Measurements from ENCODE around the gene GOLGA1. TPM values are rescaled to one million over a fixed set of nuclear protein-coding genes. Genes with fewer than 3 reads are reported as not detected.
A peak's percentile ranks its signal among the peaks of the same experiment; 100 is the strongest.

Gene GOLGA1
- total and polyA plus RNA-seq, 12 donors = 13.0 to 30.2 (median 23.0) TPM

DNA sequence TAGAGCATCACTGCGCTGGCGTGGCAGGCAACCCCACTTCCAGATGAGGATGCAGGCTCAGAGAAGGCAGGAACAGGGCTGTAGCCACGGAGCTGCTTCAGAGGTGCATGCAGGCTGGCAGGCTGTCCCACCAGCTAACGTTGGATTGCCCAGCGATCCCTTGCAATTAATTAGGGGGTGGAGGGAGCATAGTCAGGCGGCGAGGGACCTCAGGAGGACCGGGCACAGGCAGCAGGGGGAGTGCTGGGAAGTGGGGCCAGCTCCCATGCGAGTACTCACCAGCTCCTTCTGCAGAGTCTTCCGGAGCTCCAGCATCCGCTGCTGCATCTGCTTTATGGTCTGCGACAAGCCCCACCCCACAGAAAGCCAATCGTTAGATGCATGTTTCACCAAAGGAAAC lies 58.7 kb downstream of the GOLGA1 start:
- DNase-seq = no peak
- Histone ChIP-seq H3K4me3 (no peak overlapping the region), H3K4me1 (replicated peaks in 1 of 2) (peaks cover 13% of the 10 kb centered on the region in 2 donors), H3K27ac (no peak overlapping the region), H3K9me3 (replicated peaks in 1 of 3) (no peaks in the 10 kb centered on the region), H3K27me3 (no peaks in the 10 kb centered on the region), H3K36me3 (replicated peaks in 1 of 2) (peaks cover 0 to 84% of the 10 kb centered on the region in 2 donors)
- TF ChIP-seq POLR2A (IDR thresholded peaks at IDR 0.05) = no peak
- TF ChIP-seq, protein P1, sequence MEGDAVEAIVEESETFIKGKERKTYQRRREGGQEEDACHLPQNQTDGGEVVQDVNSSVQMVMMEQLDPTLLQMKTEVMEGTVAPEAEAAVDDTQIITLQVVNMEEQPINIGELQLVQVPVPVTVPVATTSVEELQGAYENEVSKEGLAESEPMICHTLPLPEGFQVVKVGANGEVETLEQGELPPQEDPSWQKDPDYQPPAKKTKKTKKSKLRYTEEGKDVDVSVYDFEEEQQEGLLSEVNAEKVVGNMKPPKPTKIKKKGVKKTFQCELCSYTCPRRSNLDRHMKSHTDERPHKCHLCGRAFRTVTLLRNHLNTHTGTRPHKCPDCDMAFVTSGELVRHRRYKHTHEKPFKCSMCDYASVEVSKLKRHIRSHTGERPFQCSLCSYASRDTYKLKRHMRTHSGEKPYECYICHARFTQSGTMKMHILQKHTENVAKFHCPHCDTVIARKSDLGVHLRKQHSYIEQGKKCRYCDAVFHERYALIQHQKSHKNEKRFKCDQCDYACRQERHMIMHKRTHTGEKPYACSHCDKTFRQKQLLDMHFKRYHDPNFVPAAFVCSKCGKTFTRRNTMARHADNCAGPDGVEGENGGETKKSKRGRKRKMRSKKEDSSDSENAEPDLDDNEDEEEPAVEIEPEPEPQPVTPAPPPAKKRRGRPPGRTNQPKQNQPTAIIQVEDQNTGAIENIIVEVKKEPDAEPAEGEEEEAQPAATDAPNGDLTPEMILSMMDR (IDR thresholded peaks at IDR 0.05) = no peak
- 75 to 80% (median 77%) methylated on average over 8 to 13 of the region's 13 CpGs for WGBS, 4 donors
- intact Hi-C loops (cut with DNase I) = no loop called here

DNA sequence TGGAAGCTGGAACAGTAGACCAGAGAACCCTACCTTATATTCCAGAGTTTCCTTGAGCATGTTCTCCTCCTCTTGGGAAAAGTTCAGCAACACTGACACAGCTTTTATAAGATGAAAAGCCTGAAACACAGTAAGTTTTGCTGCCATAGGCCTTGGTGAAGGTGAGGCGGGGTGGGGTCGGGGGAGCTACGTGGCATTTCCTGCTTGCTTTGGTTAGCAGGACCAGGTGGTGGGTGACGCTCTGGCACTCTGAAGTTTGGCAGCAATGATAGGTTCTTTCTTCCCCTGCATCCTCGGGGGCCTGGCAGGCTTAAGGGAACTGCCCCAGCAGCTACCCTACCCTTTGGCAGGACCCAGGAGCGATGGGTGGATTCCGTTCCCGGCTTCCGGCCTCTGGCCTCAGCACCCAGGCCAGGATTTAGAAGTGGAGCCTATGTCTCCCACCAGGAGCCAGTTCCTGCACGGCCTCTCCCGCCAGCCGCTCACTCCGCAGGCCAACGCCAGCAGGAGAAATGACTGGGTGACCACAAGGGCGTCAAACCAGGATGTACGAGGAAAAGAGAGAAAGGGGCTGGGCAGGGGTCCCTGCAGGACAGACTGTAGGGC lies 59.6 kb downstream of the GOLGA1 start:
- peaks cover 0 to 90% of the 10 kb centered on the region in 2 donors for H3K36me3 ChIP-seq (replicated peaks in 1 of 2)
- H3K27ac ChIP-seq = no peak overlapping the region
- intact Hi-C loops (cut with DNase I) = no loop called here
- no peak for TF ChIP-seq POLR2A (IDR thresholded peaks at IDR 0.05)
- TF ChIP-seq, protein P1 (IDR thresholded peaks at IDR 0.05) = no peak
- no peak for DNase-seq
- H3K4me1 ChIP-seq (replicated peaks in 1 of 2) = peaks cover 13 to 14% of the 10 kb centered on the region in 2 donors
- H3K27me3 ChIP-seq = no peaks in the 10 kb centered on the region
- H3K4me3 ChIP-seq = no peak overlapping the region
- WGBS, 4 donors = 91 to 96% (median 94%) methylated on average over 15 to 16 of the region's 16 CpGs
- no peaks in the 10 kb centered on the region for H3K9me3 ChIP-seq (replicated peaks in 1 of 3)

DNA sequence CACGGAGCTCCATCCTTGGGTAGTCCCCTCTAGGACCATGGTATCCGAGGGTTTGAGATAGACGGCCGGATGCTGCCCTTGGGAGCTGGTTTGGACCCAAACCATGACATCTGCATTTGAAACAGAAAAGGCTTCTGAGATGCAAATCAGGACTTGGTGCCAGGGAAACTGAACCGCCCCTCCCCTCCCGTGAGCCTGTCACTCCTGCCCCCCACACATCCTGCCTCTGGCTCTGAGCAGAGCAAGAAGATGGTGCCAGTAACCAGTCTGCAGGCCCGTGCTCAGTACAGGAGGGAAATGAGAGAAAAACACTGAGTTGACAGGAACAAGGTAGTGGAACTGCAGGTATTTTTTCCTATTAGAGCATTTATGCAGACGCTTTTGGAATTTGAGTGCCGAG lies 60.4 kb downstream of the GOLGA1 start:
- Histone ChIP-seq H3K4me3 (no peak overlapping the region), H3K27me3 (no peaks in the 10 kb centered on the region), H3K9me3 (replicated peaks in 1 of 3) (no peaks in the 10 kb centered on the region), H3K27ac (no peak overlapping the region), H3K36me3 (replicated peaks in 1 of 2) (peaks cover 0 to 90% of the 10 kb centered on the region in 2 donors), H3K4me1 (replicated peaks in 1 of 2) (peaks cover 13 to 17% of the 10 kb centered on the region in 2 donors)
- TF ChIP-seq POLR2A (IDR thresholded peaks at IDR 0.05) = no peak
- TF ChIP-seq, protein P1 (IDR thresholded peaks at IDR 0.05) = no peak
- WGBS, 4 donors = 68 to 78% (median 75%) methylated on average over 7 to 9 of the region's 9 CpGs
- intact Hi-C loops (cut with DNase I) = no loop called here
- no peak for DNase-seq

DNA sequence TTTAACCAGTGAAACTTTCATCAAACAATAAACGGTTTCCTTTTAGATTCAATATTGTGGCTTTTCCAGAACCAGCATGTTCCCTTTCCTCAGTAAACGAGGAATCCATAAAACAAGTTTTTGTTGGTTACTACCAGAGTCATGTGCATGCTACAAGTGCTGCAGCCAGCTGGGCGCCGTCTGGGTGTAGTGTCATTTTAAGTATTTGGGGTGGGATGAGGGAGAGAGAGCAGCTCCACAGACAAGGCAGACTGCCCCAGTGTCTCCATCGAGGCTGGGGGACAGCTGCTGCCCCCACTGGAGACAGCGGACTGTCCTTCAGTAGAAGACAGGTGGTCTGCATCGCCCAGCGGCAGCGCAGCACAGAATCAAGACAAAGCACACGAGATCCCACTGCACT lies 61.7 kb downstream of the GOLGA1 start:
- 82 to 87% (median 83%) methylated on average over 10 of the region's 10 CpGs for WGBS, 4 donors
- no peaks in the 10 kb centered on the region for H3K9me3 ChIP-seq (replicated peaks in 1 of 3)
- DNase-seq = no peak
- peak overlapping the region in 1 of 5 donors; percentile 4 for H3K27ac ChIP-seq
- TF ChIP-seq, protein P1 (IDR thresholded peaks at IDR 0.05) = no peak
- TF ChIP-seq POLR2A (IDR thresholded peaks at IDR 0.05) = no peak
- no peak overlapping the region for H3K4me3 ChIP-seq
- H3K27me3 ChIP-seq = no peaks in the 10 kb centered on the region
- intact Hi-C loops (cut with DNase I) = no loop called here
- peaks cover 0 to 90% of the 10 kb centered on the region in 2 donors for H3K36me3 ChIP-seq (replicated peaks in 1 of 2)
- H3K4me1 ChIP-seq (replicated peaks in 1 of 2) = peaks cover 13 to 24% of the 10 kb centered on the region in 2 donors
